ENCODE measurements around the gene MAGEB17.

- TF ChIP-seq REST (IDR thresholded peaks at IDR 0.05; ENCODE audit: borderline replicate concordance): no peak
- no peak for TF ChIP-seq REST (CRISPR knock-in tag; IDR thresholded peaks at IDR 0.05; ENCODE audit: low read depth)
- TF ChIP-seq, protein P1, sequence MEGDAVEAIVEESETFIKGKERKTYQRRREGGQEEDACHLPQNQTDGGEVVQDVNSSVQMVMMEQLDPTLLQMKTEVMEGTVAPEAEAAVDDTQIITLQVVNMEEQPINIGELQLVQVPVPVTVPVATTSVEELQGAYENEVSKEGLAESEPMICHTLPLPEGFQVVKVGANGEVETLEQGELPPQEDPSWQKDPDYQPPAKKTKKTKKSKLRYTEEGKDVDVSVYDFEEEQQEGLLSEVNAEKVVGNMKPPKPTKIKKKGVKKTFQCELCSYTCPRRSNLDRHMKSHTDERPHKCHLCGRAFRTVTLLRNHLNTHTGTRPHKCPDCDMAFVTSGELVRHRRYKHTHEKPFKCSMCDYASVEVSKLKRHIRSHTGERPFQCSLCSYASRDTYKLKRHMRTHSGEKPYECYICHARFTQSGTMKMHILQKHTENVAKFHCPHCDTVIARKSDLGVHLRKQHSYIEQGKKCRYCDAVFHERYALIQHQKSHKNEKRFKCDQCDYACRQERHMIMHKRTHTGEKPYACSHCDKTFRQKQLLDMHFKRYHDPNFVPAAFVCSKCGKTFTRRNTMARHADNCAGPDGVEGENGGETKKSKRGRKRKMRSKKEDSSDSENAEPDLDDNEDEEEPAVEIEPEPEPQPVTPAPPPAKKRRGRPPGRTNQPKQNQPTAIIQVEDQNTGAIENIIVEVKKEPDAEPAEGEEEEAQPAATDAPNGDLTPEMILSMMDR (IDR thresholded peaks at IDR 0.05 in 2 of 3, conservative IDR thresholded peaks at IDR 0.05 in 1 of 3; ENCODE audit: insufficient read depth in 2 of 3, low read depth in 1 of 3, low read length in 3 of 3): no peak
- TF ChIP-seq PREB (CRISPR knock-in tag; IDR thresholded peaks at IDR 0.05): no peak
- no peak for TF ChIP-seq POLR2A (conservative IDR thresholded peaks at IDR 0.05)
- TF ChIP-seq POLR3A (IDR thresholded peaks at IDR 0.05; ENCODE audit: borderline replicate concordance, extremely low read depth, insufficient read depth, insufficient read length): no peak
Measured at GRCh38 chrX:16175329-16176061, 8.2 kb downstream of the MAGEB17 start.

All from K562 (cell line).